Right lobe of liver (tissue), 4 donors: ENCODE results near the gene GRB7.

Experiments
- POLR2A ChIP-seq: fragments of 450-650 bp; IDR thresholded peaks from one replicate; pipeline ENCODE4 v1.6.1; 2017; ENCODE audit warnings: antibody characterized with exemption, mild to moderate bottlenecking
- TF ChIP-seq, protein P1 (sequence below), 4 donors: fragments of 200-600 bp in 3 of 4; fragments of 450-650 bp in 1 of 4; IDR thresholded peaks; one replicate each; pipeline versions ENCODE4 v1.5.1 to v1.8.0; 2016 to 2022; ENCODE audit warnings: antibody characterized with exemption in 4 of 4, mild to moderate bottlenecking in 2 of 4
- donor health status: DM: no; HTN: no; CAD: no.
- donor health status: DM: no; HTN: no; CAD: no.
- donor health status: DM: no; HTN: yes; CAD: no.

DNA sequence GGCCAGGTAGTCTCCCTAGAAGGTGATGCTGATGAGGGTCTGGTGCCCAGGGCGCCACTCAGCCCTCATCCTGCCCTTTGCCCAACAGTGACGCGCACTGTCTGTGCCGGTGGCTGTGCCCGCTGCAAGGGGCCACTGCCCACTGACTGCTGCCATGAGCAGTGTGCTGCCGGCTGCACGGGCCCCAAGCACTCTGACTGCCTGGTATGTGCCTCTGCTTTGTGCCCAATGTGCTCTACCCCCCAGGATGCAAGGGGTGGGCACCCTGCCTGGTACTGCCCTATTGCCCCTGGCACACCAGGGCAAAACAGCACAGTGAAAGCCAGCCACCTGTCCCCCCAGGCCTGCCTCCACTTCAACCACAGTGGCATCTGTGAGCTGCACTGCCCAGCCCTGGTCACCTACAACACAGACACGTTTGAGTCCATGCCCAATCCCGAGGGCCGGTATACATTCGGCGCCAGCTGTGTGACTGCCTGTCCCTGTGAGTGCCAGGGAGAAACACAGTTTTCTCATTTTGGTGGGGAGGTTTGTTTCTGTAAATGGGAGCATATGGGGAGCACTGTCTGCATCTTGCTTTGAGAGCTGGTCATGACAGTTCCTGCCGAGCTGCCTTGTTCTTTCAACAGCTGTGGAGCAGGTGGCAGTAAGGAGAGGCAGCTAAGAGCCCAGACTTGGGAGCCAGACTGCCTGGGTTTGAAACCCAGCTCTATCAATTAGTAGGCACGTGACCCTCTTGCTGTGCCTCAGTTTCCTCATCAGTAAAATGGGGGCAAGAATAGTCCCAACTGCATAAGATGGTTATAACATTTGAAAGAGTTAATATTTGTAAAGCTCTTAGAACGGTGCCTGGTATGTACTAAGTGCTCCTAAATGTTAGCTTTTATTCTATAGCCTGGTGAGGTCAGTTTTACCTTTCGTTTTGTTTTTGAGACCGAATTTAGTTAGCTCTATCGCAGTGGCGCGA is 27.5 kb upstream of the GRB7 start:
- TF ChIP-seq, protein P1, sequence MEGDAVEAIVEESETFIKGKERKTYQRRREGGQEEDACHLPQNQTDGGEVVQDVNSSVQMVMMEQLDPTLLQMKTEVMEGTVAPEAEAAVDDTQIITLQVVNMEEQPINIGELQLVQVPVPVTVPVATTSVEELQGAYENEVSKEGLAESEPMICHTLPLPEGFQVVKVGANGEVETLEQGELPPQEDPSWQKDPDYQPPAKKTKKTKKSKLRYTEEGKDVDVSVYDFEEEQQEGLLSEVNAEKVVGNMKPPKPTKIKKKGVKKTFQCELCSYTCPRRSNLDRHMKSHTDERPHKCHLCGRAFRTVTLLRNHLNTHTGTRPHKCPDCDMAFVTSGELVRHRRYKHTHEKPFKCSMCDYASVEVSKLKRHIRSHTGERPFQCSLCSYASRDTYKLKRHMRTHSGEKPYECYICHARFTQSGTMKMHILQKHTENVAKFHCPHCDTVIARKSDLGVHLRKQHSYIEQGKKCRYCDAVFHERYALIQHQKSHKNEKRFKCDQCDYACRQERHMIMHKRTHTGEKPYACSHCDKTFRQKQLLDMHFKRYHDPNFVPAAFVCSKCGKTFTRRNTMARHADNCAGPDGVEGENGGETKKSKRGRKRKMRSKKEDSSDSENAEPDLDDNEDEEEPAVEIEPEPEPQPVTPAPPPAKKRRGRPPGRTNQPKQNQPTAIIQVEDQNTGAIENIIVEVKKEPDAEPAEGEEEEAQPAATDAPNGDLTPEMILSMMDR (IDR thresholded peaks at IDR 0.05), result no peak
- no peak for TF ChIP-seq POLR2A
